HepG2 (cell line): ENCODE data around the gene TERB2. TPM values are rescaled to one million over a fixed set of nuclear protein-coding genes. Genes with fewer than 3 reads are reported as not detected.

ENCODE experiments used
- AKAP8 ChIP-seq: sonication (generic); formaldehyde crosslinking; IDR thresholded peaks from 2 replicates; pipeline ENCODE4 v1.5.1; 2020; ENCODE audit warnings: mild to moderate bottlenecking, missing genetic modification reagents
- CEBPG ChIP-seq: IDR thresholded peaks from 2 replicates; pipeline ENCODE4 v1.6.1; 2016
- EP300 ChIP-seq, 3 experiments: sonication (generic) in 1 of 3; formaldehyde crosslinking in 1 of 3; IDR thresholded peaks; 2 replicates each; pipeline versions ENCODE4 v1.5.1 to v1.6.1; 2011 to 2020; ENCODE audit warnings: low read depth in 2 of 3, low read length in 2 of 3, borderline replicate concordance in 1 of 3, improper control_type of control experiment in 1 of 3, mild to moderate bottlenecking in 1 of 3, missing genetic modification reagents in 1 of 3, moderate library complexity in 1 of 3
- HHEX ChIP-seq: IDR thresholded peaks from 2 replicates; pipeline ENCODE4 v1.6.1; 2016; ENCODE audit warnings: control low read depth
- HNF1B ChIP-seq: sonication (generic); formaldehyde crosslinking; IDR thresholded peaks from 2 replicates; pipeline ENCODE4 v1.5.1; 2020; ENCODE audit warnings: mild to moderate bottlenecking, moderate library complexity, missing genetic modification reagents
- ISL2 ChIP-seq: sonication (generic); formaldehyde crosslinking; IDR thresholded peaks from 2 replicates; pipeline ENCODE4 v1.5.0; 2020; ENCODE audit warnings: missing genetic modification reagents
- PHF21A ChIP-seq: sonication (generic); formaldehyde crosslinking; IDR thresholded peaks from 2 replicates; pipeline ENCODE4 v1.5.0; 2020; ENCODE audit warnings: mild to moderate bottlenecking, missing genetic modification reagents
- RCOR2 ChIP-seq: IDR thresholded peaks from 2 replicates; pipeline ENCODE4 v1.6.1; 2016; ENCODE audit warnings: missing biosample characterization, missing genetic modification reagents
- SALL1 ChIP-seq: sonication (generic); formaldehyde crosslinking; IDR thresholded peaks from 2 replicates; pipeline ENCODE4 v1.8.0; 2022; ENCODE audit warnings: mild to moderate bottlenecking, missing genetic modification reagents
- ZMYM4 ChIP-seq: sonication (generic); formaldehyde crosslinking; IDR thresholded peaks from 2 replicates; pipeline ENCODE4 v1.8.1; 2023; ENCODE audit warnings: mild to moderate bottlenecking, missing genetic modification reagents
- ZNF430 ChIP-seq: sonication (generic); formaldehyde crosslinking; IDR thresholded peaks from 2 replicates; pipeline ENCODE4 v1.9.0; 2021; ENCODE audit warnings: mild to moderate bottlenecking, missing genetic modification reagents
- ZNF503 ChIP-seq: sonication (generic); formaldehyde crosslinking; IDR thresholded peaks from 2 replicates; pipeline ENCODE4 v1.4.0; 2020; ENCODE audit warnings: missing genetic modification reagents
- ZNF710 ChIP-seq: sonication (generic); formaldehyde crosslinking; IDR thresholded peaks from 2 replicates; pipeline ENCODE4 v1.5.0; 2020; ENCODE audit warnings: mild to moderate bottlenecking, missing genetic modification reagents, borderline replicate concordance
- ZNF792 ChIP-seq: IDR thresholded peaks from 2 replicates; pipeline ENCODE4 v1.6.1; 2016
- ZNF816 ChIP-seq: sonication (generic); formaldehyde crosslinking; IDR thresholded peaks from 2 replicates; pipeline ENCODE4 v1.8.0; 2022; ENCODE audit warnings: missing genetic modification reagents, mild to moderate bottlenecking, borderline replicate concordance
- polyA plus RNA-seq, 8 experiments: library from polyadenylated mRNA; depleted of rRNA in 3 of 8; stranded (reverse) in 7 of 8; unstranded in 1 of 8; fragments of >200 nt; fragmentation: Illumina TruSeq in 4 of 8; extraction: Trizol in 4 of 8; gene quantifications; 2 replicates each; pipeline versions ENCODE4 v1.2.1 to v1.2.3, GENCODE V29; 2011 to 2016; ENCODE audit warnings: low read depth in 4 of 8, missing spikeins in 1 of 8, mixed read lengths in 1 of 8; ENCODE audit not compliant: insufficient read depth in 1 of 8
- total RNA-seq, 5 experiments: library from RNA; depleted of rRNA; stranded (reverse); fragments of >200 nt; fragmentation: Illumina TruSeq; extraction: Trizol; gene quantifications; 2 replicates each; pipeline ENCODE4 v1.2.3, GENCODE V29; 2016; ENCODE audit warnings: low read depth in 1 of 5
- TF ChIP-seq, protein P1 (sequence below): sonication (generic); formaldehyde crosslinking; IDR thresholded peaks from 2 replicates; pipeline ENCODE4 v1.4.0; 2020; ENCODE audit warnings: missing genetic modification reagents, borderline replicate concordance
- TF ChIP-seq, protein P2 (sequence below): sonication (generic); formaldehyde crosslinking; IDR thresholded peaks from 2 replicates; pipeline ENCODE4 v1.4.0; 2020; ENCODE audit warnings: missing genetic modification reagents, borderline replicate concordance
- TF ChIP-seq, protein P3 (sequence below): sonication (generic); formaldehyde crosslinking; IDR thresholded peaks from 2 replicates; pipeline ENCODE4 v1.5.1; 2020; ENCODE audit warnings: mild to moderate bottlenecking, missing genetic modification reagents, moderate library complexity

The TERB2 gene
- total and polyA plus RNA-seq, 2 of the 13 experiments (the other 11 are each of a cell fraction or from before 2014, with no cell fraction given): not detected

- TF ChIP-seq, protein P1, sequence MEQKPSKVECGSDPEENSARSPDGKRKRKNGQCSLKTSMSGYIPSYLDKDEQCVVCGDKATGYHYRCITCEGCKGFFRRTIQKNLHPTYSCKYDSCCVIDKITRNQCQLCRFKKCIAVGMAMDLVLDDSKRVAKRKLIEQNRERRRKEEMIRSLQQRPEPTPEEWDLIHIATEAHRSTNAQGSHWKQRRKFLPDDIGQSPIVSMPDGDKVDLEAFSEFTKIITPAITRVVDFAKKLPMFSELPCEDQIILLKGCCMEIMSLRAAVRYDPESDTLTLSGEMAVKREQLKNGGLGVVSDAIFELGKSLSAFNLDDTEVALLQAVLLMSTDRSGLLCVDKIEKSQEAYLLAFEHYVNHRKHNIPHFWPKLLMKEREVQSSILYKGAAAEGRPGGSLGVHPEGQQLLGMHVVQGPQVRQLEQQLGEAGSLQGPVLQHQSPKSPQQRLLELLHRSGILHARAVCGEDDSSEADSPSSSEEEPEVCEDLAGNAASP (CRISPR knock-in tag): peak; percentile 76
- TF ChIP-seq RCOR2 (CRISPR knock-in tag): peak; percentile 84; the same call in 1 of the 2 replicates
- 0 out of 2 replicates have a peak, but pooled peaks have one; percentile 67 for TF ChIP-seq HNF1B (CRISPR knock-in tag)
- peak; percentile 94 for TF ChIP-seq SALL1
- TF ChIP-seq ZNF430: 0 out of 2 replicates have a peak, but pooled peaks have one; percentile 21
- peak; percentile 29; the same call in 1 of the 2 replicates for TF ChIP-seq ZNF710 (CRISPR knock-in tag)
- TF ChIP-seq, protein P2, sequence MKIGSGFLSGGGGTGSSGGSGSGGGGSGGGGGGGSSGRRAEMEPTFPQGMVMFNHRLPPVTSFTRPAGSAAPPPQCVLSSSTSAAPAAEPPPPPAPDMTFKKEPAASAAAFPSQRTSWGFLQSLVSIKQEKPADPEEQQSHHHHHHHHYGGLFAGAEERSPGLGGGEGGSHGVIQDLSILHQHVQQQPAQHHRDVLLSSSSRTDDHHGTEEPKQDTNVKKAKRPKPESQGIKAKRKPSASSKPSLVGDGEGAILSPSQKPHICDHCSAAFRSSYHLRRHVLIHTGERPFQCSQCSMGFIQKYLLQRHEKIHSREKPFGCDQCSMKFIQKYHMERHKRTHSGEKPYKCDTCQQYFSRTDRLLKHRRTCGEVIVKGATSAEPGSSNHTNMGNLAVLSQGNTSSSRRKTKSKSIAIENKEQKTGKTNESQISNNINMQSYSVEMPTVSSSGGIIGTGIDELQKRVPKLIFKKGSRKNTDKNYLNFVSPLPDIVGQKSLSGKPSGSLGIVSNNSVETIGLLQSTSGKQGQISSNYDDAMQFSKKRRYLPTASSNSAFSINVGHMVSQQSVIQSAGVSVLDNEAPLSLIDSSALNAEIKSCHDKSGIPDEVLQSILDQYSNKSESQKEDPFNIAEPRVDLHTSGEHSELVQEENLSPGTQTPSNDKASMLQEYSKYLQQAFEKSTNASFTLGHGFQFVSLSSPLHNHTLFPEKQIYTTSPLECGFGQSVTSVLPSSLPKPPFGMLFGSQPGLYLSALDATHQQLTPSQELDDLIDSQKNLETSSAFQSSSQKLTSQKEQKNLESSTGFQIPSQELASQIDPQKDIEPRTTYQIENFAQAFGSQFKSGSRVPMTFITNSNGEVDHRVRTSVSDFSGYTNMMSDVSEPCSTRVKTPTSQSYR (CRISPR knock-in tag): peak; percentile 56; the same call in 1 of the 2 replicates
- peak; percentile 80 for TF ChIP-seq HHEX (CRISPR knock-in tag)
- TF ChIP-seq ZNF816 (CRISPR knock-in tag): 0 out of 2 replicates have a peak, but pooled peaks have one; percentile 32
- peak in 1 of 2 experiments; percentile 78; a peak in 2 of 4 replicates for TF ChIP-seq EP300 (IDR thresholded peaks at IDR 0.05; ENCODE audit: low read depth in 2 of 2, low read length in 2 of 2)
- TF ChIP-seq EP300 (CRISPR knock-in tag; IDR thresholded peaks at IDR 0.05; ENCODE audit: borderline replicate concordance): peak; percentile 69; the same call in 1 of the 2 replicates
- peak; percentile 56; the same call in 1 of the 2 replicates for TF ChIP-seq ZNF792 (CRISPR knock-in tag)
- TF ChIP-seq ZNF503 (CRISPR knock-in tag): peak; percentile 82
- 0 out of 2 replicates have a peak, but pooled peaks have one; percentile 40 for TF ChIP-seq AKAP8 (CRISPR knock-in tag)
- peak; percentile 95 for TF ChIP-seq ISL2 (CRISPR knock-in tag)
- TF ChIP-seq PHF21A (CRISPR knock-in tag): peak; percentile 79
- TF ChIP-seq, protein P3, sequence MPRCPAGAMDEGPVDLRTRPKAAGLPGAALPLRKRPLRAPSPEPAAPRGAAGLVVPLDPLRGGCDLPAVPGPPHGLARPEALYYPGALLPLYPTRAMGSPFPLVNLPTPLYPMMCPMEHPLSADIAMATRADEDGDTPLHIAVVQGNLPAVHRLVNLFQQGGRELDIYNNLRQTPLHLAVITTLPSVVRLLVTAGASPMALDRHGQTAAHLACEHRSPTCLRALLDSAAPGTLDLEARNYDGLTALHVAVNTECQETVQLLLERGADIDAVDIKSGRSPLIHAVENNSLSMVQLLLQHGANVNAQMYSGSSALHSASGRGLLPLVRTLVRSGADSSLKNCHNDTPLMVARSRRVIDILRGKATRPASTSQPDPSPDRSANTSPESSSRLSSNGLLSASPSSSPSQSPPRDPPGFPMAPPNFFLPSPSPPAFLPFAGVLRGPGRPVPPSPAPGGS (CRISPR knock-in tag): 0 out of 2 replicates have a peak, but pooled peaks have one; percentile 39
- TF ChIP-seq ZMYM4: 0 out of 2 replicates have a peak, but pooled peaks have one; percentile 43
- peak; percentile 80 for TF ChIP-seq CEBPG (CRISPR knock-in tag)
Measured at GRCh38 chr15:44912974-44913448, 43.5 kb upstream of the TERB2 start (continued).
